Measurements from ENCODE around the gene SMOC2.

DNA sequence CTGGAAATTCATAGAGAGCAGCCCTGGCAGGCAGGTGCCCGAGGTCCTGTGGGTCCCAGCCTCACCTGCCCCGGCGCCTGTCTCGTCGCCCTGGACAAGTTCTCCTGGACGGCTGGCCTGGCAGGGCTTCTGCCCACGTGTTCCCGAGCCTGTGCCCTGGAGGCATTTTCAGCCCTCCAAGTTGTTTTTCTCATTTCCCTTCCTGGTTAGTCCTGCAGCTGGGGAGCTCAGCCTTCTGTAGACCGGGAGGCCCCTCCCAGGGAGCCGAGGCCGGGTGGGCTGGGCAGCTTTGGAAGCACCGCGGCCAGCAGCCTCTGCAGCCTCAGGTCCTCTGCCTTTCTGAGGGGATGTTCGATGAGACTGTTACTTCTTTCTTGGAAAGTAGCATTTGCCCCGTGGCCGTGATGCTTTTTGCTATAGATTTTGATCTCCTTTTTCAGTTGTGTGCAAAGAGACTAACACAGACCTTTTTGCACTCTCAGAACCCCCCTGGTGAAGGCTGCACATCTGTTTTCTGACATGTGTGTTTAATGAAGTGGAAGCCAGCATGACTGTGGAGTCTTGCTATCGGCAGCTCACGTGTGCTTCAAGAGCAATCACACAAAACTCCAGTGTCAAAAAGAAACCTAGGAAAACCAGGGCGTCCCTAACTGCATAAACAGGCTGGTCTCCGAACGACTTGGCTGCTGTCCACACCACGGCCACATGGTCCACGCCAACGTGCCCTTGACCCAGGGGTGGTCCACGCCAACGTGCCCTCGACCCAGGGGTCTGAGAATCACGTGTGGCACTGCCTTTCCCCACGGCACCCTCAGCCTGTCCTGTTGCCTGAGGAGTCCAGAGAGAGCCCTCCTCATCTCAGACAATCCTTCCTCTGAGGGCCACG, 207.5 kb downstream of the SMOC2 start:
- TF ChIP-seq, protein P1, sequence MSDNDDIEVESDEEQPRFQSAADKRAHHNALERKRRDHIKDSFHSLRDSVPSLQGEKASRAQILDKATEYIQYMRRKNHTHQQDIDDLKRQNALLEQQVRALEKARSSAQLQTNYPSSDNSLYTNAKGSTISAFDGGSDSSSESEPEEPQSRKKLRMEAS (IDR thresholded peaks at IDR 0.05): no peak
- TF ChIP-seq, protein P2, sequence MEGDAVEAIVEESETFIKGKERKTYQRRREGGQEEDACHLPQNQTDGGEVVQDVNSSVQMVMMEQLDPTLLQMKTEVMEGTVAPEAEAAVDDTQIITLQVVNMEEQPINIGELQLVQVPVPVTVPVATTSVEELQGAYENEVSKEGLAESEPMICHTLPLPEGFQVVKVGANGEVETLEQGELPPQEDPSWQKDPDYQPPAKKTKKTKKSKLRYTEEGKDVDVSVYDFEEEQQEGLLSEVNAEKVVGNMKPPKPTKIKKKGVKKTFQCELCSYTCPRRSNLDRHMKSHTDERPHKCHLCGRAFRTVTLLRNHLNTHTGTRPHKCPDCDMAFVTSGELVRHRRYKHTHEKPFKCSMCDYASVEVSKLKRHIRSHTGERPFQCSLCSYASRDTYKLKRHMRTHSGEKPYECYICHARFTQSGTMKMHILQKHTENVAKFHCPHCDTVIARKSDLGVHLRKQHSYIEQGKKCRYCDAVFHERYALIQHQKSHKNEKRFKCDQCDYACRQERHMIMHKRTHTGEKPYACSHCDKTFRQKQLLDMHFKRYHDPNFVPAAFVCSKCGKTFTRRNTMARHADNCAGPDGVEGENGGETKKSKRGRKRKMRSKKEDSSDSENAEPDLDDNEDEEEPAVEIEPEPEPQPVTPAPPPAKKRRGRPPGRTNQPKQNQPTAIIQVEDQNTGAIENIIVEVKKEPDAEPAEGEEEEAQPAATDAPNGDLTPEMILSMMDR (IDR thresholded peaks at IDR 0.05 in 2 of 3, conservative IDR thresholded peaks at IDR 0.05 in 1 of 3; ENCODE audit: borderline replicate concordance in 1 of 3, insufficient read depth in 1 of 3, low read depth in 2 of 3, low read length in 2 of 3): no peak
- TF ChIP-seq CEBPB (IDR thresholded peaks at IDR 0.05; ENCODE audit: low read depth): no peak
- TF ChIP-seq POLR2A (IDR thresholded peaks at IDR 0.05; ENCODE audit: borderline replicate concordance, extremely low read depth, insufficient read depth, insufficient read length): no peak
- TF ChIP-seq ZNF274 (IDR thresholded peaks at IDR 0.05; ENCODE audit: low read depth, low read length): no peak
- no peak for TF ChIP-seq EZH2phosphoT487 (IDR thresholded peaks at IDR 0.05; ENCODE audit: borderline replicate concordance)
- TF ChIP-seq YY1 (IDR thresholded peaks at IDR 0.05; ENCODE audit: extremely low read depth, insufficient replicate concordance, low read depth, low read length): no peak
- TF ChIP-seq SP1 (IDR thresholded peaks at IDR 0.05; ENCODE audit: low read depth): no peak
- TF ChIP-seq EZH2 (IDR thresholded peaks at IDR 0.05): no peak
- TF ChIP-seq, protein P3, sequence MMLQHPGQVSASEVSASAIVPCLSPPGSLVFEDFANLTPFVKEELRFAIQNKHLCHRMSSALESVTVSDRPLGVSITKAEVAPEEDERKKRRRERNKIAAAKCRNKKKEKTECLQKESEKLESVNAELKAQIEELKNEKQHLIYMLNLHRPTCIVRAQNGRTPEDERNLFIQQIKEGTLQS (IDR thresholded peaks at IDR 0.05): no peak
